ENCODE results near the gene LRRC58.
"Not testable (repeated sequence)": the region's sequence is repeated elsewhere in the genome, so short reads cannot be mapped to it uniquely, and the experiment has no call there.

LRRC58 gene

GRCh38 chr3:120341658-120342346 lies 7.4 kb downstream of the LRRC58 start:
- no peak for DNase-seq (ENCODE audit: low read depth, low spot score)

DNA sequence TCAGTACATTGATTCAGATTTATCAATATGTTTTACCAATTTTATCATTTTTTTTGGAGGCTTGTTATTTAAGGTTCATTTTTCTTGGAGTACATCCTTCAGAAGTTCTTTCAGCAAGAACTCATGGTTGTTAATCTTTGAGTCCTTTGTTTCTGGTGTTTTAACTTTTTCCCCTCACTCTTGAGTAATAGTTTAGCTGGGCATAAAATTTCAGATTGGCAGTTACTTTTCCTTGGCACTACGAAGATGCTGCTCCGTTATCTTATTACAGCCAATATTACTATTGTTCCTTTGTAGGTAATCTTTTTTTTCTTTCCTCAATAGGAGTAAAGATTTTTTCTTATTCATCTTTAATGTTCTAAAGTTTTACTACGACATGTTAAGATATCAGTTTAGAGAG lies 9.8 kb downstream of the LRRC58 start:
- no peak for DNase-seq (ENCODE audit: low read depth, low spot score)

DNA sequence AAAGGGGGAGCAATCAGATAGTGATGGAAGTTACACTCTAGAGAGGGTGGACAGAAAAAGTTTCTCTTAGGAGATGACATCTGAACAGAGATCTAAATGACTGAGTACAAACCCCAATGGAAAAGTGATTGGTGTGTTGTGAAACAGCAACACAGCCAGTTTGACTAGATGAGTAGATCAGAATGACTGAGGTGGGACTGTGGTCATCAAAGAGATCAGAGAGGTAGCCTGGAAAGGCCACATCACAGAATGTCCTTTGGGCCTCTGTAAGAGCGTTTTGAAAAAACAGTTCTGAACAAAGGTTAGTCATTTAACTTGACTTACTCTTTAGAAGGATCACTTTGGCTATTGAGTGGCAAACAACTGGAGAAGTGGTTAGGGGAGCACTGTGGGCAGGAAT lies 10.6 kb downstream of the LRRC58 start:
- no peak for DNase-seq (ENCODE audit: low read depth, low spot score)

- DNase-seq (ENCODE audit: low read depth, low spot score): no peak
These were observed 16.5 kb downstream of the LRRC58 start for GRCh38 chr3:120332646-120333045.

DNA sequence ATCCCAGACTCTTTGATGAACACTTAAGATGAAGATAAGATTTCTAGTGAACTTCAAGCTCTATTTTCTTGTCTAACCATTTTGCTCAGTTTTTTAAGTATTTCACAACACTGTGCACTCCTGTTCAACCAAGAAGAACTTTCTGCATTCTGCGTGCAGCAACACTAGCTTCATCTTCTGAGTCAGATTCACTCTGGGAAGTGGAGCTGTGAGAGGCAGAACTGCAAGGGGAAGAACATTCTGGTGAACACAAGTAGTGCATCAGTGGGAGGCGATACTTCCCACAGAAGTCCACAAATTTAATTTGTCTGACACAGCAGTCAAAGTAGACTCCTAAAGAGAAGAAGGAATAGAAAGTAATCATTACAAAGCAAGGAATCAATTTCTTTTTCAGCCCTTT lies 18.1 kb downstream of the LRRC58 start:
- DNase-seq (ENCODE audit: low read depth, low spot score): no peak

DNA sequence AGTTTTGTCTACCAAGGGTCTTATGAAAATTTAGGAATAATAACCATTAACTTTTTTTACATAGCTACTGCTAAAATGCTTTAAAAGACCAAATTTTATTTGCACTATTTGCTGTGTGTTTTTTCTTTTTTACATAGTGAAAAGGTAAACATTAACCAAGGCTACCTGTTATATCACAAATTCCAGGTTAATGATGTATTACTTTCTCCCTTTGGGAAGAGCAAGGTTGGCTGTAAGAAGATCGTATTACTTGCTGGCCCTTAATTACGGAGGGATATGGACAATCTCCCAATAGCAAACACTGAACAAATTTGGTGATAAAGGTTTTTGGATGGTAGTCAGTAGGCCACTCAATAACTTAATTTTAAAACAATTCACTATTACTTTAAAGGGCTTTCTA lies 22.4 kb downstream of the LRRC58 start:
- DNase-seq (ENCODE audit: low read depth, low spot score): no peak

GRCh38 chr3:120324190-120324589 lies 25.0 kb downstream of the LRRC58 start:
- no peak for DNase-seq (ENCODE audit: low read depth, low spot score)

DNA sequence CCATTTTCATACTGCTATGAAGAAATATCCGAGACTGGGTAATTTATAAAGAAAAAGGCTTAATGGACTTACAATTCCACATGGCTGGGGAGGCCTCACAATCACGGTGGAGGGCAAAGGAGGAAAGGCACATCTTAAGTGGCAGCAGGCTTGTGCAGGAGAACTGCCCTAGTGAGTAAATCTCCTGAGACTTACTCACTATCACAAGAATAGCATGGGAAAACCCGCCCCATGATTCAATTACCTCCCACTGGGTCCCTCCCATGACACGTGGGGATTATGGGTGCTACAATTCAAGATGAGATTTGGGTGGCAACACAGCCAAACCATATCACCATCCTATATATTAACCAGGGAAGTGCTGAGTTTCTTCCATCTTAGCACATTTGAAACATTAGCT lies 25.4 kb downstream of the LRRC58 start:
- not testable (repeated sequence) for DNase-seq (ENCODE audit: low read depth, low spot score)

- DNase-seq (ENCODE audit: low read depth, low spot score): no peak
These were observed 37.0 kb downstream of the LRRC58 start for GRCh38 chr3:120311863-120312794.

DNA sequence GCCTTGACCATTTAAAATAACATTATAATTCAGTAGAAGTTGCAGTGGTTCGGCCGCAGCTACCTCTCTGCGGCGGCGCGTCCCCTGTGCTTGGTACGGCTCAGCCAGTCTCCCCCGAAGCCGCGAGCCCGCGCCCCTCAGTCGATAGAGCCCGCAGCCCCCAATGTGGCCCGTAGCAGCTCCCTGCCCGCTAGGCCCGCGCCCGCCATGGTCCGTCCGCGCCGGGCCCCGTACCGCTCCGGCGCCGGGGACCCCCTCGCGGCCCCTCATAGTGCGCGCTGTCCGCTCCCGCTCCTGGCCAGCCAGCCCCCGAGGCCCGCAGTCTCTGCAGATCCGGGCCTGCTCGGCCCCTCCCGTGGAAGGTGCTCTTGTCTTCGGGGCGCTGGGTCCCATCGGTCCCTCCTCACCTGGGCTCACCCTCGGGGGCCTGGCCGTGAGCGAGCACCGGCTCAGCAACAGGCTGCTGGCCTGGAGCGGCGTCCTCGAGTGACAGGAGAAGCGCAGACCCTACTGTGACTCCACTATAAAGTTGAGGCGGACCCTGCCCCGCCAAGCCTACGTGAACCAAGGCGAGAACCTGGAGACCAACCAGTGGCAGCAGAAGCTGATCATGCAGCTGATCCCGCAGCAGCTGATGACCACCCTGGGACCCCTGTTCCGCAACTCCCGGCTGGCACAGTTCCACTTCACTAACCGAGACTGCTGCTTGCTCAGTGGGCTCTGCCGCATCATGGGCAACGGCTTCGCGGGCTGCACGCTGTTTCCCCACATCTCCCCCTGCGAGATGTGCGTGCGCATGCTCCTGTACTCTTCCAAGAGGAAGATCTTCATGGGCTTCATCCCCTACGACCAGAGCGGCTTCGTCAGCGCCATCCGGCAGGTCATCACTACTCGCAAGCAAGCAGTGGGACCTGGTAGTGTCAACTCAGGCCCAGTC lies 42.4 kb downstream of the LRRC58 start:
- DNase-seq (ENCODE audit: low read depth, low spot score): no peak

- DNase-seq (ENCODE audit: low read depth, low spot score): no peak
These were observed 44.5 kb downstream of the LRRC58 start for GRCh38 chr3:120304616-120305015.

GRCh38 chr3:120302361-120302760 lies 46.8 kb downstream of the LRRC58 start:
- no peak for DNase-seq (ENCODE audit: low read depth, low spot score)

GRCh38 chr3:120300971-120301370 lies 48.2 kb downstream of the LRRC58 start:
- DNase-seq (ENCODE audit: low read depth, low spot score): no peak

GRCh38 chr3:120299403-120299802 lies 49.8 kb downstream of the LRRC58 start:
- DNase-seq (ENCODE audit: low read depth, low spot score): no peak

DNA sequence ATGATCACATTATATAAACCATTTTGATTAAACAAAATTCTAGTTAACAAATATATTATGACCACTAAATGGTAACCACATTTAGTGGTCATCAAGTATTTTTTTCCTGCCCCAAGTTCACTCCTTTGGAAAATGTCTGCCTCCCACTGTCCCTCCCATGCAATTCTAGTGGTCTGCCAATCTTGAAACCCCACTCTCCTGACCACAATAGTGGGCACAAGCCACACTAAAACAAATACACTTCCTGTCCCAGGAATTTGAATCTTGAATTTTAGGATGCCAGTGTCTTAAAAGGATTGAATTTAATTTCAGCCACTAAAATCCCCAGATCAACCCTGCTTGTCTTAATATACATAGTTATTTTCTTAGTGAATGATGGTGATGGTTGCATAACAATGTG lies 50.2 kb downstream of the LRRC58 start:
- DNase-seq (ENCODE audit: low read depth, low spot score): no peak

- DNase-seq (ENCODE audit: low read depth, low spot score): not testable (repeated sequence)
These were observed 57.6 kb downstream of the LRRC58 start for GRCh38 chr3:120291552-120291951.

GRCh38 chr3:120289636-120290035 lies 59.5 kb downstream of the LRRC58 start:
- DNase-seq (ENCODE audit: low read depth, low spot score): no peak

DNA sequence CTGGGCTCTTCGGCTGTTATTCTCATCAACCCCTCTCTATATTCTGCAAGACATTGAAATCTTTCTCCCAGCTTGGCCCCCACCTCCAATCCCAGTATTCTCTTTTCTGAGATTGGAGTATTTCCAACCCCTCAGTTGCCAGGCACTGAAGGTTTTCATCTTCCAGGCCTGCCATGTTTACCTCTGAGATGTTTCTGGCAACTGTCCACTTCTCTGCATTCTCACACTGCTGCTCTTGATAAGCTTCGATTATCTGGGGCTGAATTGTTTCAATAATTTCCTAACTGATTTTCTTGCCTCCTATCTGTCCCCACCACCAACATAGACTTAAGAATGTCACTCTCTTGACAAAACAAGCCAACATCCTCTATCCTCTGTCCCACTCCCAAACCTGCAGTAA lies 62.7 kb downstream of the LRRC58 start:
- no peak for DNase-seq (ENCODE audit: low read depth, low spot score)

DNA sequence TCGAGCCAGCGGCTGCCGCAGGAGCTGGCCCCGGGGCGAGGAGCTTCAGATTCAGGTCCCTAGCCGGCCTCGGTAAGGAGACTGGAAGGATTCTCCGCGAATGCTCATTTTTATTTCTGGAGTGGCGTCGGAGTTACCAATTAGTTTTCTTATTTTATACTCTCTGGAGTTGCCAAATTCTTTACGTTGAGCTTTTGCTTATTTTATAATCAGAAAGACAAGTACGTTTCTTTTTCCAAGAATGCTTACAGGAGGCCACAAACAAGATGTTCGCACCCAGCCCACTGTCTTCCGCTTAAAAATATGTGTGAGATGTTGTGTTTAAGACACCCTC lies 63.7 kb downstream of the LRRC58 start:
- no peak for DNase-seq (ENCODE audit: low read depth, low spot score)

- no peak for DNase-seq (ENCODE audit: low read depth, low spot score)
These were observed 64.2 kb downstream of the LRRC58 start, which contains the start of gene GPR156 for GRCh38 chr3:120284747-120285507. Gene GPR156 (minus strand): TSS chr3:120285222. CDS start chr3:120244098, 41,124 bp downstream.

- no peak for DNase-seq (ENCODE audit: low read depth, low spot score)
These were observed 67.9 kb downstream of the LRRC58 start for GRCh38 chr3:120281261-120281660.

Measured in iPS DF 19.7 (cell line).